ENCODE measurements around the gene PPRC1.

Gene PPRC1

DNA sequence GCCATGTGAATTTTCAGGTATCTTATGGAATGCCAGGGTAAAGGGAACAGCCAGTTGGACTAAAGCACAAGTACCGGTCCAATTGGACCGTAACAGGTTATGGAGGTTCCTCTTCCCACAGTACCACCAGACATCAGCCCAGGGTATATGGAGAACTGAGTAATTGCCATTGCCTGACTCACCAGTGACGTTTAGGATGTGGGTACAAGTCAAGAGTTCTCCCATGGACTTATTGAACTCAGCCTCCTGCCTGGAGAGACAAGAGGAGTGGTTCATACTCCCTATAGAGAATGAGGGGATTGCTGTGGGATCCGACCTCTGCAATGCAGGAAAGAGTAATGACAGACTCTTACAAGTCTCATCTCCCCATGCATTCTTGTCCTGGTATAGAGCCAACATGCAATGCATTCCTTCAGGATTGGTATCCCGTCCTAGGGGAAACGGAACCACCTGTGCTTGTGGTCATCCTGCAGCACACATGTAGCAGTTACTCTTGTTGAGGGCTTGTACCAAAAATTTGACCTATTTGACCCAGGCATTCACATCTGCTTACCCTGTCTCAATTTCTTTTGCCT lies 62.5 kb downstream of the PPRC1 start:
- no peak for DNase-seq (ENCODE audit: low spot score)

DNA sequence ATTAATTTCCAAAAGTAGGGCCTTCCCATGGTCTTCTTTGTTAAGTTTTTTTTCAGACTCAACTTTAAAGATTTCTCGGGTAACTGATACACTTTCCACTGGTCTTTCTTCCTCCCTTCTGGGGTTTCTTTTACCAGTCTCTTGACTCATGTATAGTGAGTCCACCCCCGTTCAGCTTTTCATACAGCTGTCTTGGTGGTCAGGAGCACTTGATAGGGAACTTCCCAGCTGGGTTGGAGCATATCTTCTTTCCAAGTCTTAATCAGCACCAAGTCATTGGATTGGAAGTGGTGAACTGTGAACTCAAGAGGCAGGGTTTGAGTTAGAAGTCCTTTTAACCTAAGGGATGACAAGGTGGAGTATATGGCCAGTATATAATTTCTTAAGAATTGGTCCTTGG lies 64.1 kb downstream of the PPRC1 start:
- no peak for DNase-seq (ENCODE audit: low spot score)

DNA sequence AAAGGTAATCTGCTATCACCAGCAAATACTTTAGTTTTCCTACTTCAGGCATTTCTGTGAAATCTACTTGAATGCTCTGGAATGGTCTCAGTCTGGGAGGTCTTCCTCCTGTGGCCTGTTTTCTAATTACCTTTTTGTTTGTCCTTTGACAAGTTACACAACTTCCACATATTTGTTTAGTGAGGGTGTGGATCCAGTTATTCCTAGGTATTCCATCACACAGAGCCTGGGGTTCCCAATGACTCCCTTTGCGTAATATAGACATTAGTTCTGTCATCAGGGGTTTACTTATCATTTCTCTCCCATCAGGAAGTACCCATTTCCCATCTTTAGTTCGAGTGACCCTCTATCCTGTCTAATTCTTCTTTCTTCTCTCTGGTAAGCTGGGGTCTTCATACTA lies 65.2 kb downstream of the PPRC1 start:
- no peak for DNase-seq (ENCODE audit: low spot score)

All from AG08396 (cell line).